MM.1S (cell line): Measurements from ENCODE around the gene SAC3D1.

Experiments used
- DNase-seq: peaks from one replicate; pipeline ENCODE4 v3.0.0-alpha.2; 2015
- H2AFZ ChIP-seq: fragments of 300-600 bp; sonication (generic); 2 replicates; pipeline ENCODE4 v1.6.0; 2016; ENCODE audit warnings: antibody characterized with exemption, low read length
- H3F3A ChIP-seq: fragments of 300-600 bp; sonication (generic); 2 replicates; pipeline ENCODE4 v1.6.1; 2016; ENCODE audit warnings: mild to moderate bottlenecking, antibody characterized with exemption, low read length, moderate library complexity, mixed read lengths; ENCODE audit not compliant: insufficient read depth
- H3K27ac ChIP-seq: fragments of 300-600 bp; sonication (generic); 2 replicates; pipeline ENCODE4 v1.5.1; 2016; ENCODE audit warnings: mild to moderate bottlenecking, low read length
- H3K27me3 ChIP-seq: fragments of 300-600 bp; sonication (generic); replicated peaks from 2 replicates; pipeline ENCODE4 v1.6.0; 2016; ENCODE audit warnings: low read length; ENCODE audit not compliant: insufficient read depth
- H3K36me3 ChIP-seq: fragments of 300-600 bp; sonication (generic); replicated peaks from 2 replicates; pipeline ENCODE4 v1.6.1; 2016; ENCODE audit warnings: mild to moderate bottlenecking, low read length, mixed read lengths; ENCODE audit not compliant: insufficient read depth
- H3K4me1 ChIP-seq: fragments of 300-600 bp; sonication (generic); 2 replicates; pipeline ENCODE4 v1.6.1; 2016; ENCODE audit warnings: low read length, mixed read lengths
- H3K4me2 ChIP-seq: fragments of 300-600 bp; sonication (generic); 2 replicates; pipeline ENCODE4 v1.6.0; 2016; ENCODE audit warnings: low read depth, low read length
- H3K4me3 ChIP-seq: fragments of 300-600 bp; sonication (generic); 2 replicates; pipeline ENCODE4 v1.5.1; 2016; ENCODE audit warnings: low read length, mixed read lengths
- H3K79me2 ChIP-seq: fragments of 300-600 bp; sonication (generic); 2 replicates; pipeline ENCODE4 v1.6.1; 2016; ENCODE audit warnings: mixed run types, low read length, mixed read lengths
- H3K9ac ChIP-seq: fragments of 300-600 bp; sonication (generic); 2 replicates; pipeline ENCODE4 v1.6.1; 2016; ENCODE audit warnings: low read length, mixed read lengths
- H3K9me2 ChIP-seq: fragments of 300-600 bp; sonication (generic); replicated peaks from 2 replicates; pipeline ENCODE4 v1.6.1; 2016; ENCODE audit warnings: mild to moderate bottlenecking, low read length, mixed read lengths; ENCODE audit not compliant: insufficient read depth
- H3K9me3 ChIP-seq: fragments of 300-600 bp; sonication (generic); replicated peaks from 2 replicates; pipeline ENCODE4 v1.6.1; 2016; ENCODE audit warnings: mild to moderate bottlenecking, low read length, mixed read lengths; ENCODE audit not compliant: insufficient read depth
- H4K20me1 ChIP-seq: fragments of 300-600 bp; sonication (generic); 2 replicates; pipeline ENCODE4 v1.6.1; 2016; ENCODE audit warnings: mild to moderate bottlenecking, low read length, moderate library complexity, mixed read lengths; ENCODE audit not compliant: insufficient read depth
- EZH2 ChIP-seq: fragments of 300-600 bp; sonication (generic); optimal IDR thresholded peaks from 2 replicates; pipeline ENCODE3; 2017; ENCODE audit warnings: low read depth, mild to moderate bottlenecking, antibody characterized with exemption, low read length, mixed read lengths
- EZH2phosphoT487 ChIP-seq: fragments of 300-600 bp; sonication (generic); IDR thresholded peaks from 2 replicates; pipeline ENCODE4 v1.6.1; 2018; ENCODE audit warnings: antibody characterized with exemption, low read length
- TF ChIP-seq, protein P1 (sequence below): fragments of 300-600 bp; sonication (generic); IDR thresholded peaks from 2 replicates; pipeline ENCODE4 v1.5.1; 2016; ENCODE audit warnings: antibody characterized with exemption, low read length, mixed read lengths

The SAC3D1 gene

GRCh38 chr11:65051398-65051858, 10.4 kb downstream of the SAC3D1 start:
- peaks cover 22% of the 10 kb centered on the region for H3K4me1 ChIP-seq
- no peak for TF ChIP-seq EZH2phosphoT487
- TF ChIP-seq EZH2, result no peak
- TF ChIP-seq, protein P1, sequence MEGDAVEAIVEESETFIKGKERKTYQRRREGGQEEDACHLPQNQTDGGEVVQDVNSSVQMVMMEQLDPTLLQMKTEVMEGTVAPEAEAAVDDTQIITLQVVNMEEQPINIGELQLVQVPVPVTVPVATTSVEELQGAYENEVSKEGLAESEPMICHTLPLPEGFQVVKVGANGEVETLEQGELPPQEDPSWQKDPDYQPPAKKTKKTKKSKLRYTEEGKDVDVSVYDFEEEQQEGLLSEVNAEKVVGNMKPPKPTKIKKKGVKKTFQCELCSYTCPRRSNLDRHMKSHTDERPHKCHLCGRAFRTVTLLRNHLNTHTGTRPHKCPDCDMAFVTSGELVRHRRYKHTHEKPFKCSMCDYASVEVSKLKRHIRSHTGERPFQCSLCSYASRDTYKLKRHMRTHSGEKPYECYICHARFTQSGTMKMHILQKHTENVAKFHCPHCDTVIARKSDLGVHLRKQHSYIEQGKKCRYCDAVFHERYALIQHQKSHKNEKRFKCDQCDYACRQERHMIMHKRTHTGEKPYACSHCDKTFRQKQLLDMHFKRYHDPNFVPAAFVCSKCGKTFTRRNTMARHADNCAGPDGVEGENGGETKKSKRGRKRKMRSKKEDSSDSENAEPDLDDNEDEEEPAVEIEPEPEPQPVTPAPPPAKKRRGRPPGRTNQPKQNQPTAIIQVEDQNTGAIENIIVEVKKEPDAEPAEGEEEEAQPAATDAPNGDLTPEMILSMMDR, result no peak
- no peaks in the 10 kb centered on the region for H3K36me3 ChIP-seq
- no peak overlapping the region for H3K9ac ChIP-seq
- H3K79me2 ChIP-seq, result no peaks in the 10 kb centered on the region
- no peaks in the 10 kb centered on the region for H3K27me3 ChIP-seq
- no peaks in the 10 kb centered on the region for H3K9me3 ChIP-seq
- H3K4me3 ChIP-seq, result no peak overlapping the region
- H3K9me2 ChIP-seq, result no peaks in the 10 kb centered on the region
- peak overlapping the region; percentile 22; the same call in 1 of the 2 replicates for H3K27ac ChIP-seq
- H3K4me2 ChIP-seq, result peak overlapping the region; percentile 41; the same call in 1 of the 2 replicates
- peaks cover 13% of the 10 kb centered on the region for H3F3A ChIP-seq
- H4K20me1 ChIP-seq, result no peaks in the 10 kb centered on the region
- H2AFZ ChIP-seq, result no peak overlapping the region
- DNase-seq, result no peak

DNA sequence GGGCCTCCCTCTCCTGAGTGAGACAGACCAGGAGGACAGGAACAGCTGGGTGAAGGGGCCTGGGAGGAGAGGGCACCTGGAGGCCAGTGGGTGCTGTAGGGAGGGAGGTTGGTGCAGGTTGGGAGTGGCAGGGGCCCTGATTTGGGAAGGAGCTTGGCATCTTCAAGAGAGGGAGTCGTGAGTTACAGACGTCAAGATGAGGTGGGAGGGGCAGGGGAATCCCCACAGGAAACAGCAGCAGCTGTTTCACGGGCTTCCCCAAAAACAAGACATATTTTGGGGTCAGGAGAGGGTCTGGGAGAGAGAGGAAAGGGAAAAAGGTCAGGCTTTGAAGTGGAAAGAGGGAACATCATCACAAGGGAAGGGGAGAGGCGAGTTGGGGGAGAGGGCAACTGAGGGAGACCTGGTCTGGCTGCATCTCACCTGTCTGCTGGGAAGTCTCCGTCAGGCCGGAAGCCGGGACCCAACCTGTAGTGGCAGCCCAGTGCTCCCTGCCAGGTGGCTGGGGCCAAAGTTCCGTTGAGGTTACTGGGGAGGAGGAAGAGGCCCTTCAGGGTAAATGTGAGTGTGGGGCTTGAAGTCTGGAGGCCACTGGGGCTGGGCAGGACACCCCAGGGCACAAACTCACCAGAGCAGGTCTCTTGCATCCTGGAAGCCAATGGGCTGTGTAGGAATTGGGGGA, 13.0 kb downstream of the SAC3D1 start:
- no peaks in the 10 kb centered on the region for H3K9me3 ChIP-seq
- DNase-seq, result no peak
- H3K79me2 ChIP-seq, result no peaks in the 10 kb centered on the region
- H3K27ac ChIP-seq, result no peak overlapping the region
- no peaks in the 10 kb centered on the region for H3K27me3 ChIP-seq
- no peaks in the 10 kb centered on the region for H4K20me1 ChIP-seq
- no peak overlapping the region for H2AFZ ChIP-seq
- H3K4me3 ChIP-seq, result no peak overlapping the region
- no peak for TF ChIP-seq EZH2
- TF ChIP-seq, protein P1, result no peak
- no peak for TF ChIP-seq EZH2phosphoT487
- peak overlapping the region; percentile 7; the same call in 1 of the 2 replicates for H3K4me2 ChIP-seq
- no peak overlapping the region for H3K9ac ChIP-seq
- no peaks in the 10 kb centered on the region for H3K9me2 ChIP-seq
- H3K4me1 ChIP-seq, result peaks cover 22% of the 10 kb centered on the region
- peaks cover 12% of the 10 kb centered on the region for H3F3A ChIP-seq
- no peaks in the 10 kb centered on the region for H3K36me3 ChIP-seq

DNA sequence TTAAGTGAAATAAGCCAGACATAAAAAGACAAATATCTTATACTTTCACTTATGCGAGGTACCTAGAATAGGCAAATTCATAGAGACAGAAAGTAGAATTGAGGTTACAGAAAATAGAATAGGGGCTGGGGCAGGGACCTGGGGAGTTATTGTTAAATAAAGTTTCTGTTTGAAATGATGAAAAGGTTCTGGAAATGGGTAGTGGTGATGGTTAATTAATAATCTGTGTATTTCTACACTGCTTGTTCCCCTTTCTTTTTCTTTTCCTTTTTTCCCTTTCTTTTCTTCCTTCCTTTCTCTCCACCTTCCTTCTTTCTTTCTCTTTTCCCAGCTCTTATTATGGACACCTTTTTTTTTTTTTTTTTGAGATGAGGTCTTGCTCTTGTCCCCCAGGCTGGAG, 14.5 kb downstream of the SAC3D1 start:
- Histone ChIP-seq H3K36me3 (no peaks in the 10 kb centered on the region), H3K27me3 (no peaks in the 10 kb centered on the region), H3K4me2 (0 out of 2 replicates have a peak overlapping the region, but pooled peaks have one; percentile 3), H3K79me2 (no peaks in the 10 kb centered on the region), H3K9me2 (no peaks in the 10 kb centered on the region), H3K4me3 (no peak overlapping the region), H2AFZ (no peak overlapping the region), H3K4me1 (peaks cover 27% of the 10 kb centered on the region), H3F3A (peaks cover 12% of the 10 kb centered on the region), H3K9me3 (no peaks in the 10 kb centered on the region), H4K20me1 (no peaks in the 10 kb centered on the region), H3K27ac (no peak overlapping the region), H3K9ac (no peak overlapping the region)
- DNase-seq, result peak; percentile 17
- TF ChIP-seq EZH2phosphoT487 (no peak), EZH2 (no peak)
- TF ChIP-seq, protein P1, result no peak
